GM12875 (cell line): Measurements from ENCODE around the gene MAGEB17.

Experiments
- H3K4me3 ChIP-seq: one replicate; pipeline ENCODE4 v1.5.1; 2011; ENCODE audit warnings: low read depth, low read length, control low read depth
- TF ChIP-seq, protein P1 (sequence below): IDR thresholded peaks from 2 replicates; pipeline ENCODE4 v1.5.1; 2011; ENCODE audit warnings: low read depth, mild to moderate bottlenecking, control low read depth, inconsistent platforms, low read length, moderate library complexity, borderline replicate concordance; ENCODE audit not compliant: insufficient read depth

The MAGEB17 gene

DNA sequence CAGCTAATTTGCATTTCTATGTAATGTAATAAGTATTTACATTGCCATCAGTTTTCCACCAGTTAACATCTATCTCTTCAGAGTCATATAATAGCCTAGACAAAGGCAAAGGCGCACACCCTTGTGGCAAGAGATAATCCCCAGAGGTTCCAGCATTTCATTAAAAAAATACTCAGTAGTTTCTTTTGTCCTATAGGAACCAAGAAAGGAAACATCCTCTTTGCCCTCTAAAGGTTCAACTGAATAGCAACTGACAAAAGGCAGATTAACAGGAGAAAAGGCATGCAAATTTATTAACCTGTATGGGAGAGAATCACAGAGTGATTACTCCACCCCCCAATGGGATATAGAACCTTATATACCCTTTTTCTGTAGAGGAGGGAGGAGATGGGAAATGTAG, 48.4 kb downstream of the MAGEB17 start:
- H3K4me3 ChIP-seq = no peak overlapping the region
- TF ChIP-seq, protein P1, sequence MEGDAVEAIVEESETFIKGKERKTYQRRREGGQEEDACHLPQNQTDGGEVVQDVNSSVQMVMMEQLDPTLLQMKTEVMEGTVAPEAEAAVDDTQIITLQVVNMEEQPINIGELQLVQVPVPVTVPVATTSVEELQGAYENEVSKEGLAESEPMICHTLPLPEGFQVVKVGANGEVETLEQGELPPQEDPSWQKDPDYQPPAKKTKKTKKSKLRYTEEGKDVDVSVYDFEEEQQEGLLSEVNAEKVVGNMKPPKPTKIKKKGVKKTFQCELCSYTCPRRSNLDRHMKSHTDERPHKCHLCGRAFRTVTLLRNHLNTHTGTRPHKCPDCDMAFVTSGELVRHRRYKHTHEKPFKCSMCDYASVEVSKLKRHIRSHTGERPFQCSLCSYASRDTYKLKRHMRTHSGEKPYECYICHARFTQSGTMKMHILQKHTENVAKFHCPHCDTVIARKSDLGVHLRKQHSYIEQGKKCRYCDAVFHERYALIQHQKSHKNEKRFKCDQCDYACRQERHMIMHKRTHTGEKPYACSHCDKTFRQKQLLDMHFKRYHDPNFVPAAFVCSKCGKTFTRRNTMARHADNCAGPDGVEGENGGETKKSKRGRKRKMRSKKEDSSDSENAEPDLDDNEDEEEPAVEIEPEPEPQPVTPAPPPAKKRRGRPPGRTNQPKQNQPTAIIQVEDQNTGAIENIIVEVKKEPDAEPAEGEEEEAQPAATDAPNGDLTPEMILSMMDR = no peak
